Measurements from ENCODE around the gene NRN1L. TPM values are rescaled to one million over a fixed set of nuclear protein-coding genes. Genes with fewer than 3 reads are reported as not detected.
"Not testable (repeated sequence)": the region's sequence is repeated elsewhere in the genome, so short reads cannot be mapped to it uniquely, and the experiment has no call there.

Gene NRN1L
- total RNA-seq, 2 donors from 2014 or later, result not detected

- Histone ChIP-seq H3K4me1 (ENCODE audit: control insufficient read depth in 1 of 2, low read depth in 2 of 2) (peaks cover 29 to 53% of the 10 kb centered on the region in 2 donors), H3K27ac (peak overlapping the region; percentile 93 to 96), H3K4me3 (peak overlapping the region; percentile 51)
Measured at GRCh38 chr16:67862623-67863583, 21.8 kb upstream of the NRN1L start.

DNA sequence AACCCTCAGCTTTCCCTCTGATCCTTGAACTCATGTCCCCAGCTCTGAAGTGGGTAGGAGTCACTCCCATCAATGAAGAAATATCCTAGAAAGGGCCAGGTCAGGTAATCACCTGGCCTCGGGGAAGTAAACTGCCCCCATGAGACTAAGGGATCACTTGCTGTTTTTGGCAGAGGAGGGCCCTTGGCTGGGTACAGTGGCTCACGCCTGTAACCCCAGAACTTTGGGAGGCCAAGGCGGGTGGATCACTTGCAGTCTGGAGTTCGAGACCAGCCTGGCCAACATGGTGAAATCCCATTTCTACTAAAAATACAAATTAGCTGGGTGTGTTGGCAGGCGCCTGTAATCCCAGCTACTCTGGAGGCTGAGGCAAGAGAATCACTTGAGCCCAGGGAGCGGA lies 20.6 kb upstream of the NRN1L start:
- not testable (repeated sequence) for H3K9me3 ChIP-seq; H3K27me3 ChIP-seq (replicated peaks; ENCODE audit: insufficient read depth); ATAC-seq (ENCODE audit: insufficient number of reproducible peaks, low FRiP score, low read depth); DNase-seq (ENCODE audit: low spot score); H3K36me3 ChIP-seq
- Histone ChIP-seq H3K4me1 (ENCODE audit: control insufficient read depth in 1 of 2, low read depth in 2 of 2) (peaks cover 28 to 51% of the 10 kb centered on the region in 2 donors), H3K4me3 (peak overlapping the region; percentile 51), H3K27ac (peak overlapping the region; percentile 83 to 96)

More at GRCh38 chr16:67862623-67863583, 21.8 kb upstream of the NRN1L start:
- TF ChIP-seq, protein P1, sequence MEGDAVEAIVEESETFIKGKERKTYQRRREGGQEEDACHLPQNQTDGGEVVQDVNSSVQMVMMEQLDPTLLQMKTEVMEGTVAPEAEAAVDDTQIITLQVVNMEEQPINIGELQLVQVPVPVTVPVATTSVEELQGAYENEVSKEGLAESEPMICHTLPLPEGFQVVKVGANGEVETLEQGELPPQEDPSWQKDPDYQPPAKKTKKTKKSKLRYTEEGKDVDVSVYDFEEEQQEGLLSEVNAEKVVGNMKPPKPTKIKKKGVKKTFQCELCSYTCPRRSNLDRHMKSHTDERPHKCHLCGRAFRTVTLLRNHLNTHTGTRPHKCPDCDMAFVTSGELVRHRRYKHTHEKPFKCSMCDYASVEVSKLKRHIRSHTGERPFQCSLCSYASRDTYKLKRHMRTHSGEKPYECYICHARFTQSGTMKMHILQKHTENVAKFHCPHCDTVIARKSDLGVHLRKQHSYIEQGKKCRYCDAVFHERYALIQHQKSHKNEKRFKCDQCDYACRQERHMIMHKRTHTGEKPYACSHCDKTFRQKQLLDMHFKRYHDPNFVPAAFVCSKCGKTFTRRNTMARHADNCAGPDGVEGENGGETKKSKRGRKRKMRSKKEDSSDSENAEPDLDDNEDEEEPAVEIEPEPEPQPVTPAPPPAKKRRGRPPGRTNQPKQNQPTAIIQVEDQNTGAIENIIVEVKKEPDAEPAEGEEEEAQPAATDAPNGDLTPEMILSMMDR (IDR thresholded peaks at IDR 0.05), result no peak
- Histone ChIP-seq H3K9me3 (no peaks in the 10 kb centered on the region), H3K27me3 (replicated peaks; ENCODE audit: insufficient read depth) (no peaks in the 10 kb centered on the region), H3K36me3 (peaks cover 7% of the 10 kb centered on the region)
- peak; percentile 74 for DNase-seq (ENCODE audit: low spot score)
- ATAC-seq (ENCODE audit: insufficient number of reproducible peaks, low FRiP score, low read depth), result peak; percentile 94

DNA sequence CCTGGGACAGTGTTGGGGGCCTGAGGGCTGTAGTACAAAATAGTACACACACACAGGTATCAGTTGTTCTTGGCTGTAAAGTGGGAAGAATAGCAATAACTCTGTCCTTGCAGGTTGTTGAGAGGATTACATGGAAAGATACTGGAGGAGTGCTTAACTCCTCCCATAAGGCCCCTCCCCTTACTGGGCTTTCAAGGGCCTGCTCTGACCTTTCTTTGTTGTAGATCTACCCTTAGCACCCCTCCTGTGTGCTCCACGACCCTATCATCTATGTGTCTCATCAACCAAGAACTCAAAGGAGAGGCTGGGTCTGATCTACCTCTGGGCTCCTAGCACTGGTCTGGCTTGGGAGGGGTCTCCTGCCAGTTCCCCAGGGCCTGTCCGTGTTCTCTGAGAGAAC lies 20.1 kb upstream of the NRN1L start:
- H3K4me3 ChIP-seq, result no peak overlapping the region
- TF ChIP-seq, protein P1 (IDR thresholded peaks at IDR 0.05), result no peak
- H3K36me3 ChIP-seq, result peaks cover 11% of the 10 kb centered on the region
- DNase-seq (ENCODE audit: low spot score) (no peak), ATAC-seq (ENCODE audit: insufficient number of reproducible peaks, low FRiP score, low read depth) (no peak)
- H3K27ac ChIP-seq, result peak overlapping the region; percentile 83 to 96
- no peaks in the 10 kb centered on the region for H3K9me3 ChIP-seq
- H3K27me3 ChIP-seq (replicated peaks; ENCODE audit: insufficient read depth), result no peaks in the 10 kb centered on the region
- peaks cover 34 to 56% of the 10 kb centered on the region in 2 donors for H3K4me1 ChIP-seq (ENCODE audit: control insufficient read depth in 1 of 2, low read depth in 2 of 2)

- TF ChIP-seq, protein P1 (IDR thresholded peaks at IDR 0.05), result no peak
- DNase-seq (ENCODE audit: low spot score) (no peak), ATAC-seq (ENCODE audit: insufficient number of reproducible peaks, low FRiP score, low read depth) (no peak)
- Histone ChIP-seq H3K36me3 (peaks cover 18% of the 10 kb centered on the region), H3K4me3 (no peak overlapping the region), H3K27me3 (replicated peaks; ENCODE audit: insufficient read depth) (no peaks in the 10 kb centered on the region), H3K27ac (peak overlapping the region in 1 of 2 donors; percentile 83), H3K4me1 (ENCODE audit: control insufficient read depth in 1 of 2, low read depth in 2 of 2) (peaks cover 34 to 62% of the 10 kb centered on the region in 2 donors), H3K9me3 (no peaks in the 10 kb centered on the region)
Measured at GRCh38 chr16:67865318-67865717, 19.4 kb upstream of the NRN1L start.

DNA sequence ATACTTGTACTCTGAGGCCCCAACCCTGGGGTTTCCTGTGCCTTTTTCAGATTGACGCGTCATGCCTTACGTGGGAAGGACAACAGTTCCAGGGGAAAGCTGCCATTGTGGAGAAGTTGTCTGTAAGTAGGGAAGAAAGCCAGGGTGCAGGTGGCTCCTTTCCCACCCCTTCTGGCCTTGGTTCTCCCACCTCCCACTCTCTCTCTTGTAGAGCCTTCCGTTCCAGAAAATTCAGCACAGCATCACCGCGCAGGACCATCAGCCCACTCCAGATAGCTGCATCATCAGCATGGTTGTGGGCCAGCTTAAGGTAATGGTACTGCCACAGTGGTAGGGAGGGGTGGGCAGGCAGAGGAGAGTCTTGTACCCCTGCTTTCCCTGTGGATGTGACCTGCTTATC lies 16.4 kb upstream of the NRN1L start:
- no peak for ATAC-seq (ENCODE audit: insufficient number of reproducible peaks, low FRiP score, low read depth)

More for the DNA sequence above, 16.4 kb upstream of the NRN1L start:
- Histone ChIP-seq H3K9me3 (no peaks in the 10 kb centered on the region), H3K27ac (peak overlapping the region in 1 of 2 donors; percentile 65), H3K4me1 (ENCODE audit: control insufficient read depth in 1 of 2, low read depth in 2 of 2) (peaks cover 22 to 43% of the 10 kb centered on the region in 2 donors), H3K4me3 (no peak overlapping the region), H3K27me3 (replicated peaks; ENCODE audit: insufficient read depth) (no peaks in the 10 kb centered on the region), H3K36me3 (peaks cover 18% of the 10 kb centered on the region)
- no peak for DNase-seq (ENCODE audit: low spot score)
- TF ChIP-seq, protein P1 (IDR thresholded peaks at IDR 0.05), result no peak
